Sigmoid colon (tissue), 4 donors: ENCODE results near the gene GJD3.
A peak's percentile ranks its signal among the peaks of the same experiment; 100 is the strongest.

Source experiments
- POLR2A ChIP-seq, 2 donors: fragments of 450-650 bp; IDR thresholded peaks; one replicate each; pipeline ENCODE4 v1.6.1; 2016; ENCODE audit warnings: antibody characterized with exemption in 2 of 2, mild to moderate bottlenecking in 2 of 2, moderate library complexity in 2 of 2
- POLR2AphosphoS5 ChIP-seq, 4 donors: sonication (generic); formaldehyde crosslinking; IDR thresholded peaks; one replicate each; pipeline ENCODE4 v1.6.1; 2017; ENCODE audit warnings: antibody characterized with exemption in 4 of 4

- TF ChIP-seq POLR2AphosphoS5 (IDR thresholded peaks at IDR 0.05) (peak in 1 of 4 donors; percentile 17), POLR2A (IDR thresholded peaks at IDR 0.05) (no peak)
Measured at GRCh38 chr17:40344421-40345160, 19.9 kb downstream of the GJD3 start.
